NCI-H2107 treated with DMSO at 0.1 percent for 48 hours (cell line): Measurements from ENCODE around the gene KRTAP4-3.
"Not testable (repeated sequence)": the region's sequence is repeated elsewhere in the genome, so short reads cannot be mapped to it uniquely, and the experiment has no call there.

Experiments used
- DNase-seq: peaks from one replicate; lab custom pipeline; 2025; ENCODE audit not compliant: unreplicated experiment; lab: John Stamatoyannopoulos, UW

KRTAP4-3 gene

DNA sequence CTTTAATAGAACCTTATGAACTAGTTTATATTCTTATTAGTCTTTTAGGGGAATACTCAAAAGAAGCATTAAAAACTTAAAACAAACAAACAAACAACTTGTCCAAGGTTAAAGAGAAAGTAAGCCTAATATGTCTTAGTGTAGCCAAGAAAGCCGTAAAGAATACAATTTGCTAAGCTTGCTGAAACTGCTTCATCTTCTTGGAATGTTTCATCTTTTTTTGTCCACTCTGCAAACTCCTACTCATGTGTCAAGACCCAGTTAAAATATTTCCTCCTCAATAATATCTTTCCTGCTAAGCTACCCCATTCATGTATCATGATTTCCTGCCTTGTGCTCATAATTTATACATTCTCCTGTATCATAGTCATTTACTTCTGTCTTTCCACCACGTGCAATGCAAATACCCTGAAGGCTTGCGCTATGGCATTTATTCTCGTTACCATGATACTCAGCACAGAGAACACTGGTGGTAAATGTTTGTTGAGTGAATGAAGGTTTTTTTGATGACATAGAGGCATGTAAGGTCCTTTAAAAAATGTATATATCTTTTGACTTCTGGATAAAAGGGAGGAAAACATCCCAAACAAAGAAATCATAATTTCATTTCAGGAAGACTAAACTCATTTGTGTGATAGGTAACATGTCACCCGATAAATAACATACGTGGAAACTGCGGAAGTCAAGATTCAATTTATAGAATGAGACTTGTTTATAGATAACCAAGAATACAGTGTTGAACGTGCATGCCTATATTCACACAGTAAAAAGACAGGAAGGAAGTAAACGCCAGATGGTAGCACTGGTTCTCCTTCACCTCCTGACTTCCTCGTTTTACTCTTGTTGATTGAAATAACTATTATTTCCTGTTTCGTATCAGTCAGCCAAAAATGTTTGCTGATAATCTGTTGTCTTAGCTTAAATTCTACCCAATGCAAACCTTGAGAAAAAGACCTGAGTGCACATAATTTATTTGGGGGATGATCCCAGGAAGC lies 48.0 kb downstream of the KRTAP4-3 start:
- DNase-seq = not testable (repeated sequence)

DNA sequence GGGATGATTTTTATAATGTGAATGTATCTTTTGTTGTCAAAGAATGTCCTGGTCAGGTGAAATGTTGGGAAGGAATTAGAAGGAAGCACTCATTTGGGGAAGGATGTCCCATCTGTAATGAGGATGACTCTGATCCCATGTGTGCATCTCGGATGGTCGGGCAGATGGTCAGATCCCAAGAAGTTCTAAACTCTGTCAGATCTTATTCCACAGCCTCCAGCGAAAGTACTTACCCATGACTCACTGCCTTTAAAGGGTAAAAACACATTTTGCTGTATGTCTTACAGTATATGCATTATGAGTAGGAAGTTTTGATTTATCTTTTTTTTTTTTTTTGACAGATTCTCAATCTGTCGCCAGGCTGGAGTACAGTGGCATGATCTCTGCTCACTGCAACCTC lies 49.3 kb downstream of the KRTAP4-3 start:
- no peak for DNase-seq

DNA sequence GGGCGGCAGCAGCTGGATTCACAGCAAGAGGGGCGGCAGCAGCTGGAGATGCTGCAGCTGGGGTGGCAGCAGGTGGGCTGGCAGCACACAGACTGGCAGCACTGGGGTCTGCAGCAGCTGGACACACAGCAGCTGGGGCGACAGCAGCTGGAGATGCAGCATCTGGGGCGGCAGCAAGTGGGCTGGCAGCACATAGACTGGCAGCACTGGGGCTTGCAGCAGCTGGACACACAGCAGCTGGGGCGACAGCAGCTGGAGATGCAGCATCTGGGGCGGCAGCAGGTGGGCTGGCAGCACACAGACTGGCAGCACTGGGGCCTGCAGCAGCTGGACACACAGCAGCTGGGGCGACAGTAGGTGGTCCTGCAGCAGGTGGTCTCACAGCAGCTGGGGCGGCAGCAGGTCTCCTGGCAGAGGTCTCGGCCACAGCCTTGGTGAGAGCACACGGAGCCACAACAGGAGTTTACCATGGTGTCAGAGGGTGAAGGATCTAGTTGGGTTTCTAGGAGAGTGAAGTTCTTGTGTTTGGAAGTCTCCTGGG lies 50.1 kb downstream of the KRTAP4-3 start, which contains the start of gene KRTAP4-11:
Gene KRTAP4-11 (minus strand): TSS at position 528 of the 541 bp plus-strand sequence. CDS start 58 bp downstream, at position 470.
- DNase-seq = not testable (repeated sequence)
